H1 (cell line): ENCODE measurements around the gene SYNJ2. TPM values are rescaled to one million over a fixed set of nuclear protein-coding genes. Genes with fewer than 3 reads are reported as not detected.
A peak's percentile ranks its signal among the peaks of the same experiment; 100 is the strongest.

ENCODE experiments used
- CTCF ChIA-PET: fragments of 300-600 bp; sonication (Branson Sonifier 250); formaldehyde crosslinking; loops from one replicate; lab custom pipeline; 2021; ENCODE audit not compliant: partially characterized antibody; lab: Charles Lee
- POLR2A ChIA-PET: fragments of 300-600 bp; sonication (Branson Sonifier 250); formaldehyde crosslinking; loops from one replicate; lab custom pipeline; 2021; ENCODE audit warnings: inconsistent platforms; ENCODE audit not compliant: partially characterized antibody; lab: Charles Lee
- DNase-seq, 2 experiments: peaks; one replicate each; pipeline versions ENCODE4 v3.0.0 to v3.0.0-alpha.2; 2010 to 2022; ENCODE audit warnings: low spot score in 2 of 2, low read depth in 1 of 2, mixed read lengths in 1 of 2
- FAIRE-seq: peaks from 2 replicates; lab custom pipeline; 2011; peaks lifted over from hg19 to GRCh38; lab: Jason Lieb, UNC
- H2AFZ ChIP-seq: 2 replicates; pipeline ENCODE4 v1.8.1; 2012; ENCODE audit warnings: low read length, inconsistent platforms
- H2AK5ac ChIP-seq: 2 replicates; pipeline ENCODE4 v1.6.1; 2013; ENCODE audit warnings: low read depth, low read length
- H2BK120ac ChIP-seq: replicated peaks from 2 replicates; pipeline ENCODE3; 2013; ENCODE audit warnings: low read depth, low read length, inconsistent platforms
- H2BK12ac ChIP-seq: 2 replicates; pipeline ENCODE4 v1.6.1; 2013; ENCODE audit warnings: low read depth, low read length
- H2BK15ac ChIP-seq: 2 replicates; pipeline ENCODE4 v1.6.1; 2013; ENCODE audit warnings: low read length
- H2BK20ac ChIP-seq: 2 replicates; pipeline ENCODE4 v1.6.1; 2013; ENCODE audit warnings: low read length
- H2BK5ac ChIP-seq: 2 replicates; pipeline ENCODE4 v1.6.1; 2013; ENCODE audit warnings: low read depth, low read length
- H3K14ac ChIP-seq: 2 replicates; pipeline ENCODE4 v1.6.1; 2013; ENCODE audit warnings: inconsistent platforms; ENCODE audit not compliant: insufficient read length
- H3K18ac ChIP-seq: 2 replicates; pipeline ENCODE4 v1.6.1; 2013; ENCODE audit warnings: low read length; ENCODE audit errors: extremely low read depth
- H3K23ac ChIP-seq: 2 replicates; pipeline ENCODE4 v1.6.1; 2013; ENCODE audit warnings: inconsistent platforms; ENCODE audit not compliant: insufficient read length
- H3K23me2 ChIP-seq: 2 replicates; pipeline ENCODE4 v1.6.1; 2013; ENCODE audit warnings: low read depth, low read length
- H3K27ac ChIP-seq: 2 replicates; pipeline ENCODE4 v1.6.1; 2011; ENCODE audit warnings: low read depth, low read length, inconsistent platforms
- H3K27me3 ChIP-seq, 4 experiments: replicated peaks in 1 of 4; 1 replicate in 1 of 4; 2 replicates in 3 of 4; pipeline versions ENCODE4 v1.6.1 to v1.8.1; 2011 to 2013; ENCODE audit warnings: low read length in 3 of 4, mild to moderate bottlenecking in 3 of 4, inconsistent platforms in 2 of 4, mixed read lengths in 2 of 4, moderate library complexity in 1 of 4; ENCODE audit not compliant: control insufficient read depth in 3 of 4, insufficient read depth in 3 of 4; ENCODE audit errors: extremely low read depth in 1 of 4
- H3K36me3 ChIP-seq, 4 experiments: 2 replicates each; pipeline versions ENCODE4 v1.6.1 to v1.8.1; 2011 to 2013; ENCODE audit warnings: mild to moderate bottlenecking in 4 of 4, low read length in 3 of 4, moderate library complexity in 2 of 4, control low read depth in 1 of 4, inconsistent platforms in 1 of 4; ENCODE audit not compliant: insufficient read depth in 4 of 4, control insufficient read depth in 2 of 4
- H3K4ac ChIP-seq: replicated peaks from 2 replicates; pipeline ENCODE3; 2013; ENCODE audit warnings: low read length, low read depth, mixed read lengths, inconsistent platforms; ENCODE audit not compliant: insufficient read length
- H3K4me1 ChIP-seq, 4 experiments: replicated peaks in 1 of 4; 1 replicate in 1 of 4; 2 replicates in 3 of 4; pipeline versions ENCODE4 v1.6.1 to v1.8.1; 2011 to 2013; ENCODE audit warnings: low read length in 3 of 4, inconsistent platforms in 2 of 4, mixed read lengths in 1 of 4; ENCODE audit not compliant: insufficient read depth in 4 of 4, control insufficient read depth in 3 of 4
- H3K4me2 ChIP-seq, 2 experiments: 2 replicates each; pipeline versions ENCODE4 v1.6.1 to v1.8.1; 2011 to 2013; ENCODE audit warnings: low read depth in 2 of 2, low read length in 2 of 2, control low read depth in 1 of 2, inconsistent platforms in 1 of 2, mild to moderate bottlenecking in 1 of 2; ENCODE audit not compliant: insufficient read depth in 1 of 2
- H3K4me3 ChIP-seq, 4 experiments: fragments of 200-600, 300-600 bp in 1 of 4; sonication (generic), shearing (Covaris generic), sonication (Bioruptor Twin) in 1 of 4; 2 replicates each; pipeline versions ENCODE4 v1.5.1 to v1.8.1; 2011 to 2016; ENCODE audit warnings: low read length in 4 of 4, low read depth in 3 of 4, control low read depth in 2 of 4, inconsistent platforms in 2 of 4, mild to moderate bottlenecking in 2 of 4, mixed read lengths in 1 of 4, moderate library complexity in 1 of 4; ENCODE audit not compliant: insufficient read depth in 2 of 4; ENCODE audit errors: extremely low read depth in 1 of 4
- H3K56ac ChIP-seq: replicated peaks from 2 replicates; pipeline ENCODE3; 2013; ENCODE audit warnings: low read depth, mild to moderate bottlenecking, mixed read lengths, low read length, inconsistent platforms; ENCODE audit not compliant: insufficient read length
- H3K79me1 ChIP-seq: 2 replicates; pipeline ENCODE4 v1.6.1; 2013; ENCODE audit warnings: low read depth, low read length, control low read depth
- H3K79me2 ChIP-seq, 2 experiments: 2 replicates each; pipeline versions ENCODE4 v1.6.1 to v1.8.1; 2012 to 2013; ENCODE audit warnings: low read length in 2 of 2, mild to moderate bottlenecking in 2 of 2, inconsistent platforms in 1 of 2; ENCODE audit not compliant: insufficient read depth in 2 of 2, control insufficient read depth in 1 of 2
- H3K9ac ChIP-seq, 4 experiments: replicated peaks in 1 of 4; 1 replicate in 1 of 4; 2 replicates in 3 of 4; pipeline versions ENCODE4 v1.6.1 to v1.8.1; 2011 to 2013; ENCODE audit warnings: low read depth in 3 of 4, low read length in 3 of 4, control low read depth in 2 of 4, mild to moderate bottlenecking in 2 of 4, moderate library complexity in 2 of 4, inconsistent platforms in 1 of 4; ENCODE audit errors: extremely low read depth in 1 of 4
- H3K9me3 ChIP-seq, 2 experiments: 2 replicates each; pipeline versions ENCODE4 v1.6.1 to v1.8.1; 2012 to 2013; ENCODE audit warnings: mild to moderate bottlenecking in 2 of 2, moderate library complexity in 2 of 2, control low read depth in 1 of 2, inconsistent platforms in 1 of 2, low read depth in 1 of 2, low read length in 1 of 2, mixed read lengths in 1 of 2; ENCODE audit not compliant: insufficient read depth in 2 of 2
- H4K20me1 ChIP-seq, 2 experiments: replicated peaks in 1 of 2; 2 replicates each; pipeline versions ENCODE3 to v1.8.1; 2011 to 2013; ENCODE audit warnings: inconsistent platforms in 2 of 2, low read length in 2 of 2, mild to moderate bottlenecking in 1 of 2; ENCODE audit not compliant: insufficient read depth in 2 of 2, control insufficient read depth in 1 of 2
- H4K5ac ChIP-seq: 2 replicates; pipeline ENCODE4 v1.6.1; 2013; ENCODE audit warnings: low read length, low read depth, mixed read lengths, inconsistent platforms; ENCODE audit not compliant: insufficient read length
- H4K8ac ChIP-seq: 2 replicates; pipeline ENCODE4 v1.8.0; 2013; ENCODE audit warnings: mild to moderate bottlenecking, moderate library complexity, low read length, inconsistent platforms; ENCODE audit not compliant: insufficient read depth; ENCODE audit errors: extremely low read depth
- H4K91ac ChIP-seq: replicated peaks from 2 replicates; pipeline ENCODE3; 2013; ENCODE audit warnings: low read length, mixed read lengths, inconsistent platforms; ENCODE audit not compliant: insufficient read length
- CTCF ChIP-seq, 3 experiments: IDR thresholded peaks; 1 replicate in 2 of 3; 2 replicates in 1 of 3; pipeline versions ENCODE4 v1.5.1 to v1.6.1; 2011; ENCODE audit warnings: low read length in 3 of 3, mild to moderate bottlenecking in 3 of 3, inconsistent platforms in 2 of 3, low read depth in 1 of 3, moderate library complexity in 1 of 3; ENCODE audit not compliant: insufficient read depth in 1 of 3; ENCODE audit errors: control extremely low read depth in 1 of 3
- FOSL1 ChIP-seq: IDR thresholded peaks from 2 replicates; pipeline ENCODE4 v1.6.1; 2011; ENCODE audit warnings: mild to moderate bottlenecking, low read depth, low read length, moderate library complexity; ENCODE audit not compliant: insufficient read depth
- RAD21 ChIP-seq, 2 experiments: IDR thresholded peaks in 1 of 2; conservative IDR thresholded peaks in 1 of 2; 2 replicates each; pipeline ENCODE4 v1.6.1; 2011; ENCODE audit warnings: low read depth in 2 of 2, low read length in 2 of 2, improper control_type of control experiment in 1 of 2, inconsistent platforms in 1 of 2, mild to moderate bottlenecking in 1 of 2, moderate library complexity in 1 of 2
- RFX5 ChIP-seq: IDR thresholded peaks from 2 replicates; pipeline ENCODE4 v1.6.1; 2011; ENCODE audit warnings: low read depth, low read length, improper control_type of control experiment, borderline replicate concordance
- ZNF274 ChIP-seq: IDR thresholded peaks from 2 replicates; pipeline ENCODE4 v1.7.0; 2012; ENCODE audit warnings: low read length, borderline replicate concordance; ENCODE audit errors: extremely low read depth
- WGBS, 2 experiments: shearing (Covaris generic) in 1 of 2; methylation state at CpG; one replicate each; pipeline versions ENCODE4 v1.1.6 to v1.1.7; 2013 to 2015; ENCODE audit warnings: low lambda C conversion rate in 2 of 2, mixed read lengths in 2 of 2, inconsistent platforms in 1 of 2, low coverage in 1 of 2, missing lambda C conversion rate in 1 of 2; ENCODE audit not compliant: insufficient replicate concordance in 2 of 2, insufficient coverage in 1 of 2, insufficient read length in 1 of 2; ENCODE audit errors: extremely low coverage in 1 of 2, missing lambda C conversion rate in 1 of 2; 5-methylcytosine and 5-hydroxymethylcytosine counted together
- polyA plus RNA-seq, 7 experiments: library from polyadenylated mRNA; depleted of rRNA in 3 of 7; stranded (reverse) in 5 of 7; unstranded in 2 of 7; fragments of >200 nt in 5 of 7; fragments of 200-250 nt in 2 of 7; gene quantifications; 1 replicate in 5 of 7; 2 replicates in 1 of 7; 4 replicates in 1 of 7; pipeline versions ENCODE4 v1.2.1 to v1.2.3, GENCODE V29; 2011 to 2013; ENCODE audit warnings: missing spikeins in 2 of 7, mixed read lengths in 2 of 7
- total RNA-seq: library from RNA; stranded (reverse); fragmentation: NEBNext Ultra II Directional; extraction: Animal tissue kit (Norgen Biotek cat#: 25700); gene quantifications from 2 replicates; pipeline ENCODE4 v1.2.1, GENCODE V29; 2021

Gene SYNJ2
- total and polyA plus RNA-seq, 2 of the 8 experiments (the other 6 are each of a cell fraction or from before 2014, with no cell fraction given): 3.7 to 13.9 TPM

- CTCF ChIA-PET: interaction anchor here (0.7 to 7.8 kb wide), 11 partner anchors 7 to 313 kb away, joined by 3 to 54 read pairs (median 3); no protein-coding TSS in a partner anchor
Measured at GRCh38 chr6:158068893-158069799, 87.5 kb downstream of the SYNJ2 start.

More at GRCh38 chr6:158068893-158069799, 87.5 kb downstream of the SYNJ2 start:
- no peaks in the 10 kb centered on the region for H3K9me3 ChIP-seq
- H3K4me1 ChIP-seq: peaks cover 0 to 1% (median 0%) of the 10 kb centered on the region in 4 experiments; a peak in 2 of 7 replicates
- H2BK15ac ChIP-seq: peak overlapping the region; percentile 81; the same call in 1 of the 2 replicates
- DNase-seq (no peak), FAIRE-seq (no peak)
- no peak overlapping the region for H2BK12ac ChIP-seq
- H4K5ac ChIP-seq: no peak overlapping the region
- no peak overlapping the region for H3K14ac ChIP-seq
- H2BK5ac ChIP-seq: no peak overlapping the region
- H3K23me2 ChIP-seq: no peaks in the 10 kb centered on the region; the same call in 1 of the 2 replicates
- H3K36me3 ChIP-seq: peaks cover 0 to 2% (median under 1%) of the 10 kb centered on the region in 4 experiments; a peak in 1 of 8 replicates
- no peak overlapping the region for H2AK5ac ChIP-seq
- no peaks in the 10 kb centered on the region for H3K79me2 ChIP-seq
- peaks cover 0 to 2% of the 10 kb centered on the region in 2 experiments for H4K20me1 ChIP-seq
- no peak overlapping the region for H3K9ac ChIP-seq
- H3K79me1 ChIP-seq: no peaks in the 10 kb centered on the region
- no peak overlapping the region for H3K4ac ChIP-seq
- H3K27ac ChIP-seq: no peak overlapping the region
- no peak overlapping the region for H3K56ac ChIP-seq
- H2BK120ac ChIP-seq: no peak overlapping the region
- 88% methylated on average over 14 of the region's 14 CpGs; no CpG with 5 or more reads in 1 of the 2 experiments for WGBS, 2 experiments
- no peak overlapping the region for H3K23ac ChIP-seq
- no peak overlapping the region for H4K91ac ChIP-seq
- no peak overlapping the region for H2AFZ ChIP-seq
- H3K18ac ChIP-seq: no peak overlapping the region
- H2BK20ac ChIP-seq: no peak overlapping the region
- H3K4me3 ChIP-seq: no peak overlapping the region
- H4K8ac ChIP-seq: no peak overlapping the region; the same call in 1 of the 2 replicates
- TF ChIP-seq CTCF (IDR thresholded peaks at IDR 0.05; ENCODE audit: control extremely low read depth in 1 of 3, insufficient read depth in 1 of 3, low read depth in 1 of 3, low read length in 3 of 3): no peak
- TF ChIP-seq ZNF274: no peak
- TF ChIP-seq RFX5: no peak
- TF ChIP-seq FOSL1: no peak
- no peak for TF ChIP-seq RAD21 (IDR thresholded peaks at IDR 0.05 in 1 of 2, conservative IDR thresholded peaks at IDR 0.05 in 1 of 2; ENCODE audit: low read depth in 2 of 2, low read length in 2 of 2)
- no peaks in the 10 kb centered on the region for H3K27me3 ChIP-seq
- POLR2A ChIA-PET: interaction anchor here (1.8 kb wide), 1 partner anchor 11 kb away, joined by 5 read pairs; no protein-coding TSS in a partner anchor
- H3K4me2 ChIP-seq: no peak overlapping the region
